Measurements from ENCODE around the gene TDRD7. TPM values are rescaled to one million over a fixed set of nuclear protein-coding genes. Genes with fewer than 3 reads are reported as not detected.
A peak's percentile ranks its signal among the peaks of the same experiment; 100 is the strongest.

Gene TDRD7
- total RNA-seq, 1 donor from 2014 or later, result 9.4 TPM

GRCh38 chr9:97406620-97407177 lies 5.2 kb upstream of the TDRD7 start:
- peak; percentile 45 for DNase-seq (ENCODE audit: low read depth)
- TF ChIP-seq, protein P1, sequence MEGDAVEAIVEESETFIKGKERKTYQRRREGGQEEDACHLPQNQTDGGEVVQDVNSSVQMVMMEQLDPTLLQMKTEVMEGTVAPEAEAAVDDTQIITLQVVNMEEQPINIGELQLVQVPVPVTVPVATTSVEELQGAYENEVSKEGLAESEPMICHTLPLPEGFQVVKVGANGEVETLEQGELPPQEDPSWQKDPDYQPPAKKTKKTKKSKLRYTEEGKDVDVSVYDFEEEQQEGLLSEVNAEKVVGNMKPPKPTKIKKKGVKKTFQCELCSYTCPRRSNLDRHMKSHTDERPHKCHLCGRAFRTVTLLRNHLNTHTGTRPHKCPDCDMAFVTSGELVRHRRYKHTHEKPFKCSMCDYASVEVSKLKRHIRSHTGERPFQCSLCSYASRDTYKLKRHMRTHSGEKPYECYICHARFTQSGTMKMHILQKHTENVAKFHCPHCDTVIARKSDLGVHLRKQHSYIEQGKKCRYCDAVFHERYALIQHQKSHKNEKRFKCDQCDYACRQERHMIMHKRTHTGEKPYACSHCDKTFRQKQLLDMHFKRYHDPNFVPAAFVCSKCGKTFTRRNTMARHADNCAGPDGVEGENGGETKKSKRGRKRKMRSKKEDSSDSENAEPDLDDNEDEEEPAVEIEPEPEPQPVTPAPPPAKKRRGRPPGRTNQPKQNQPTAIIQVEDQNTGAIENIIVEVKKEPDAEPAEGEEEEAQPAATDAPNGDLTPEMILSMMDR (conservative IDR thresholded peaks at IDR 0.05; ENCODE audit: low read depth, low read length), result no peak
- no peak overlapping the region for H3K4me3 ChIP-seq (ENCODE audit: low read depth, low read length)

DNA sequence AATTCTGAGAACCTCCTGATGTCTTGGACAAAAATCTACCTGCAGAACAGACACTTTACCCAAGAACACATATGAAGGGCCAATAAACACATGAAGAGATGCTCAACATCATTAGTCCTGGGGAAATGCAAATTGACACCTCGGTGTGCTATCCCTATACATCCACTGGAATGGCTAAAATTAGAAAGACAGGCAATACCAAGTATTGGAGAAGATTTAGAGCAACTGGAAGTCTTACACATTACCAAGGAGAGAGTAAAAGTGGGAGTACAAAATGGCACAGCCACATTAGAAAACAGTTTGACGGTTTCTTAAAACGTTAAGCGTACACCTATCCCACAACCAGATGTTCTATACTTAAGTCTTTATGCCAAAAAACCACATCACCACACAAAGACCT lies 3.3 kb upstream of the TDRD7 start:
- no peak for DNase-seq (ENCODE audit: low read depth)
- H3K4me3 ChIP-seq (ENCODE audit: low read depth, low read length), result no peak overlapping the region

DNA sequence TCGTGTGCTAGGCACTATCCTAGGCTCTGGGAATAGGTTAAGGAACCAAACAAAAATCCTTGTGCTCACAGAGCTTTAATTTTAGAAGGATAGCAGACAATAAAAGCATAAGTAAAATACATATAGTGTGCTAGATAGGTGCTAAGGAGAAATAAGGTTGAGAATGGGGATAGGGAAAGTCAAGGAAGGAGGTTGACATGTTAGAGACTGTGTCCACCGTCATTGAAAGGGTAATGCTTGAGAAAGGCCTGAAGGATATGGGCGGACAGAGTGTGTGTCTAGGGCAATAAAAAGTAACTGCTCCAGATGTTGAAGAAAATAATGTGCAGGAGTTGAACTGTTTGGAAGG lies 482 bp upstream of the TDRD7 start:
- peak overlapping the region; percentile 86 for H3K4me3 ChIP-seq (ENCODE audit: low read depth, low read length)
- DNase-seq (ENCODE audit: low read depth), result no peak
- TF ChIP-seq, protein P1 (conservative IDR thresholded peaks at IDR 0.05; ENCODE audit: low read depth, low read length), result no peak

More for the DNA sequence above, 3.3 kb upstream of the TDRD7 start:
- TF ChIP-seq, protein P1 (conservative IDR thresholded peaks at IDR 0.05; ENCODE audit: low read depth, low read length), result no peak

GRCh38 chr9:97412626-97413385 lies 910 bp downstream of the TDRD7 start:
- peak overlapping the region; percentile 86 for H3K4me3 ChIP-seq (ENCODE audit: low read depth, low read length)
- TF ChIP-seq, protein P1 (conservative IDR thresholded peaks at IDR 0.05; ENCODE audit: low read depth, low read length), result no peak
- DNase-seq (ENCODE audit: low read depth), result no peak

GRCh38 chr9:97413462-97413861 lies 1.6 kb downstream of the TDRD7 start:
- TF ChIP-seq, protein P1 (conservative IDR thresholded peaks at IDR 0.05; ENCODE audit: low read depth, low read length), result no peak
- no peak overlapping the region for H3K4me3 ChIP-seq (ENCODE audit: low read depth, low read length)
- DNase-seq (ENCODE audit: low read depth), result no peak

DNA sequence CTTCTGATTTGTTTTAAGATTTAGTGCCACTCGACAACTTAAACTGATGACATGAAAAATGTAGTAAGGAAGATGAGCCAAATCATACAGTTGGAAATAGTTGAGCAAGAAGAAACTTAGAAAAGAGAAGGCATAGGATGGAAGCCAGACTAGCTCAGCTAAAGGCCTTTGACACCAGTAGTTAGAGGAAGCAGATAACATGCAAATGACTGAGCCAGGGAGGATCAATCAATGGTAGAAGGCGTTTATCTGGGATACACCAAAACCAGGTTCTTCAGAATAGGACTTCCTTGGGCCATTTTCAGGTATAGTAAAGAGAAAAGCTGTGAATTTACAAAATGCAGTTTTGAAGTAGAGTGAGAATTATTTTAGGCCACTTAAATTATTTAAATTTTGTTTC lies 3.2 kb downstream of the TDRD7 start:
- DNase-seq (ENCODE audit: low read depth), result no peak
- TF ChIP-seq, protein P1 (conservative IDR thresholded peaks at IDR 0.05; ENCODE audit: low read depth, low read length), result no peak

GRCh38 chr9:97418880-97419279 lies 7.0 kb downstream of the TDRD7 start:
- DNase-seq (ENCODE audit: low read depth), result no peak
- TF ChIP-seq, protein P1 (conservative IDR thresholded peaks at IDR 0.05; ENCODE audit: low read depth, low read length), result no peak
- H3K4me3 ChIP-seq (ENCODE audit: low read depth, low read length), result no peak overlapping the region

More for the DNA sequence above, 3.2 kb downstream of the TDRD7 start:
- H3K4me3 ChIP-seq (ENCODE audit: low read depth, low read length), result no peak overlapping the region

Measured in epithelial cell of proximal tubule (primary cell).